Measurements from ENCODE around the gene CPVL.

DNA sequence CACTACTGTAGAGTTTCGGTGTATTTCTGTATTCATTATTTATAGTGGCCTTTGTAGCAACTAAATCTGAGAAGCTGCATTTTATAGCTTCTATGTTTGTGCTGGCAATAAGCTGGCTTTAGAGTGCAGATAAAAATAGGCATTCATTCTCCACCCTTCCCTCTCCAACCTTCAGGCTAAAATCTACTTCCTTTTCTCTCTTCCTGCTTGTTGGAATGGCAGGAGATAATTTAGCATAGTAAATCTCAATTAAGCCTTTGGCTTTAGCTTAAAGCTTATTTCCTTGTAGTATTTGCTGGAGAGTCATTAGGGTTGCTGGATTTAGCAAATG lies 58.5 kb downstream of the CPVL start:
- TF ChIP-seq ZNF274 (IDR thresholded peaks at IDR 0.05; ENCODE audit: low read depth, low read length), result no peak
- no peak for TF ChIP-seq YY1 (IDR thresholded peaks at IDR 0.05; ENCODE audit: insufficient read depth, insufficient read length)
